Tibial nerve (tissue), 4 donors: ENCODE results near the gene NINJ2.

ENCODE experiments used
- EP300 ChIP-seq, 2 donors: sonication (generic); formaldehyde crosslinking; IDR thresholded peaks; one replicate each; pipeline ENCODE4 v1.6.1; 2017; ENCODE audit warnings: antibody characterized with exemption in 2 of 2, mild to moderate bottlenecking in 1 of 2
- POLR2A ChIP-seq, 2 donors: fragments of 450-650 bp; IDR thresholded peaks; one replicate each; pipeline ENCODE4 v1.6.1; 2017; ENCODE audit warnings: antibody characterized with exemption in 2 of 2, mild to moderate bottlenecking in 2 of 2, moderate library complexity in 2 of 2
- TF ChIP-seq, protein P1 (sequence below), 5 experiments: fragments of 200-600 bp in 3 of 5; fragments of 450-650 bp in 2 of 5; sonication (generic) in 3 of 5; IDR thresholded peaks; one replicate each; pipeline ENCODE4 v1.5.1; 2016 to 2019; ENCODE audit warnings: antibody characterized with exemption in 5 of 5, mild to moderate bottlenecking in 3 of 5, moderate library complexity in 2 of 5

- TF ChIP-seq, protein P1, sequence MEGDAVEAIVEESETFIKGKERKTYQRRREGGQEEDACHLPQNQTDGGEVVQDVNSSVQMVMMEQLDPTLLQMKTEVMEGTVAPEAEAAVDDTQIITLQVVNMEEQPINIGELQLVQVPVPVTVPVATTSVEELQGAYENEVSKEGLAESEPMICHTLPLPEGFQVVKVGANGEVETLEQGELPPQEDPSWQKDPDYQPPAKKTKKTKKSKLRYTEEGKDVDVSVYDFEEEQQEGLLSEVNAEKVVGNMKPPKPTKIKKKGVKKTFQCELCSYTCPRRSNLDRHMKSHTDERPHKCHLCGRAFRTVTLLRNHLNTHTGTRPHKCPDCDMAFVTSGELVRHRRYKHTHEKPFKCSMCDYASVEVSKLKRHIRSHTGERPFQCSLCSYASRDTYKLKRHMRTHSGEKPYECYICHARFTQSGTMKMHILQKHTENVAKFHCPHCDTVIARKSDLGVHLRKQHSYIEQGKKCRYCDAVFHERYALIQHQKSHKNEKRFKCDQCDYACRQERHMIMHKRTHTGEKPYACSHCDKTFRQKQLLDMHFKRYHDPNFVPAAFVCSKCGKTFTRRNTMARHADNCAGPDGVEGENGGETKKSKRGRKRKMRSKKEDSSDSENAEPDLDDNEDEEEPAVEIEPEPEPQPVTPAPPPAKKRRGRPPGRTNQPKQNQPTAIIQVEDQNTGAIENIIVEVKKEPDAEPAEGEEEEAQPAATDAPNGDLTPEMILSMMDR (IDR thresholded peaks at IDR 0.05) = no peak
- TF ChIP-seq POLR2A (IDR thresholded peaks at IDR 0.05) (no peak), EP300 (IDR thresholded peaks at IDR 0.05) (no peak)
These were observed 77.9 kb downstream of the NINJ2 start for GRCh38 chr12:585062-586061.
